Measurements from ENCODE around the gene EZH2.

Gene EZH2

DNA sequence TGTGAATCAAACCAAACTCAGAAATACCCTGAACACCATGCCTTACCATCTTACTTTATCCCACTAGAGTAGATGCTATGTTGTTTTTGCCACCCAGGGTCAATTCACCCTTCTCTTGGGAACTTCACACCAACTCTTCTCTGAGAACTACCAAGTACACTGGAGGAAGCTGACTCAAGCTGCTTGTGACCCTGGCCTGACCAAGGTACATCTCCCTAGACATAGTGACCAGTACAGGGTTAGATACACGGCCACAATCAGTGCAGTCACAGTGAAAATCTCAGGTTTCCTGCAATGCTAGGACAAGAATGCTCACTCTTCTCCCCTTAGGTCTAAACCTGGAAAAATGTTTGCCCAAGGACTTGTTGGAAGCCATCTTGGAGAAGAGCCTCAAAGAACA lies 31.8 kb downstream of the EZH2 start:
- DNase-seq: no peak

- no peak for DNase-seq
Measured at GRCh38 chr7:148850564-148850963, 33.5 kb downstream of the EZH2 start.

DNA sequence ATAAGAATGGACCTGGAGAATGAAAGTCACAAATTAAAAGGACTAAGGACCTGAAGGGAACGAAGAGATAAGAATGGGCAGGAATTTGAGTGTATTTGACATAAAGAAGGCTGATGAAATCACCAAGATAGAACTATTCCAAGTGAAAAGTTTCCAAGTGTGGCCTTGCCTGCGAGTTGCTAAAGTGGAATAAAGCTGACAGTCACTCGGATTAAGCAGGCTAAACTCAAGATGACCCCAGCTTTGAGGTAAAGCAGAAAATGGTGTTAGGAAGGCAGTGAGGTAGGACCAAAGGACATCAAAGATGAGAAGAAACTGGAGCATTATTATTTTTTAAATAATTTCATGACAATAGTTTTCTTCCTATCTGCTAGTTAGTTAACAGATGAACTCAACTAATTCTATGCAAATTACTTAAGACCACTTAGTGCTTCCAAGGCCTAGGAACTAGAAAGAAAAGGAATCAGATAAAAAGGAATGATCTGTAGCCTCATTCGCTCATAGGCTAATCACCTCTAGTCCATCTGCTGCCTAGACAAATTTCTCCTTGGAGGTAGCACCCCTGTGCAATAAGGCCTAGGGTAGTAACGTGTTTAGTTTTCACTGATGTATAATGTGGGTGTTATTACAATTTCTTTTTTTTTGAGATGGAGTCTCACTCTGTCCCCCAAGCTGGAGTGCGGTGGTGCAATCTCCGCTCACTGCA lies 34.5 kb downstream of the EZH2 start:
- no peak for DNase-seq

DNA sequence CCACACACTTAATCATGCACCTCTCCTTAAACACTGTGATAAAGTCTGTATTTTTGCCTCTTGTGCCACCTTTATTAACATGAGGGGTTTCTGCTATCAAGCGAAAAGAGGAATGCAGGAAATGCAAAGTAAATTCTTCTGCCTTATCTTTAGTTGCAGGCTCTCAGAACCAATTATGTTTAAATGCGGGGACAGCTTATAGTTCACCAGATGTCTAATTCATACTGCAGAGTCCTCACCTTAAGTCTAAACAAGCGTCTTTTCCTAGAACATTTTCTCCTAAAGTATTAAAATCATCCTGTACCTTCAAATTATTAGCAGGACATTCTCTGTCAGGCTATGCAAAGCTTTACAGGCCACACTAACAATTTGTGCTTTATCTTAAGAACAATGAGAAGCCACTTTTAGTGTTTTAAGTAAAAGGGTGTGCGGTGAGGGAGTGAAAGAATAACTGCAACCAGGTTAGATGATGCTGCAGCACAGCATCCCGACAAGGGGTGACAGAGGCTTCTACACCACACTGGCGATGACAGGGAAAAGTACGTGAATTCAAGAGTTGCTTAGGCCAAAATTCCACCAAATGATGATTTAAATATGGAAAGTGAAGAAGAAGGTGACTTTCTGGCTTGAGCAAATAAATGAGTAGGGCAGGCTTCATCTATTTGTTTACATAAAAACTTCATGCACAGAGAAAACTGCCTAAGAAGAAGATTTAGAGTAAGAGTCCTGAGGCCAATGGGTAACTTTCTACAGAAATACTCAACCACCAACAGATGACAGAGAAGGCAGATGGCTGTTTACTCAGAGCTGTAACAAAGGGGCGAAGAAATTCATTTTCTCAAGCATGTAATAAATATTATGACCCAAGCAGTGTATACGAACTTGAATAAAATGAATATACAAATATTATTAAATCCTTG lies 36.0 kb downstream of the EZH2 start:
- DNase-seq: no peak

- DNase-seq: no peak
Measured at GRCh38 chr7:148838905-148839304, 45.2 kb downstream of the EZH2 start.

GRCh38 chr7:148835854-148836253 lies 48.2 kb downstream of the EZH2 start:
- no peak for DNase-seq

GRCh38 chr7:148834605-148835004 lies 49.5 kb downstream of the EZH2 start:
- no peak for DNase-seq

DNA sequence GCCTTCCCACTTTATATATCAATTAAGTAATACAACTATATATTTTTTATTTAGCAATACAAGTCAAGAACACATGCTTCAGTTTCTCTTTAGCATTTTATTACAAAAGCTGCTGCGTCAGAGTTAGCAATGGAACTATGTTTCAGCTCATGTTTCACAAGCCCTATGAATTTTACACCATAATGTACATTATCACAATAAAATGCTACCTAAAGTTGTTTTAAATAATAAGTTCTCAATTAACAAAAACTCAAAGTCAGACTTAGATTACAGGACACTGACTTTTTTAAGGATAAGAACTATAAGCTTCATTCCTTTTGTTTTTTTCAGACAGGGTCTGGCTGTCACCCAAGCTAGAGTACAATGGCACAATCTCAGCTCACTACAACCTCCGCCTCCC lies 52.3 kb downstream of the EZH2 start:
- DNase-seq: no peak

DNA sequence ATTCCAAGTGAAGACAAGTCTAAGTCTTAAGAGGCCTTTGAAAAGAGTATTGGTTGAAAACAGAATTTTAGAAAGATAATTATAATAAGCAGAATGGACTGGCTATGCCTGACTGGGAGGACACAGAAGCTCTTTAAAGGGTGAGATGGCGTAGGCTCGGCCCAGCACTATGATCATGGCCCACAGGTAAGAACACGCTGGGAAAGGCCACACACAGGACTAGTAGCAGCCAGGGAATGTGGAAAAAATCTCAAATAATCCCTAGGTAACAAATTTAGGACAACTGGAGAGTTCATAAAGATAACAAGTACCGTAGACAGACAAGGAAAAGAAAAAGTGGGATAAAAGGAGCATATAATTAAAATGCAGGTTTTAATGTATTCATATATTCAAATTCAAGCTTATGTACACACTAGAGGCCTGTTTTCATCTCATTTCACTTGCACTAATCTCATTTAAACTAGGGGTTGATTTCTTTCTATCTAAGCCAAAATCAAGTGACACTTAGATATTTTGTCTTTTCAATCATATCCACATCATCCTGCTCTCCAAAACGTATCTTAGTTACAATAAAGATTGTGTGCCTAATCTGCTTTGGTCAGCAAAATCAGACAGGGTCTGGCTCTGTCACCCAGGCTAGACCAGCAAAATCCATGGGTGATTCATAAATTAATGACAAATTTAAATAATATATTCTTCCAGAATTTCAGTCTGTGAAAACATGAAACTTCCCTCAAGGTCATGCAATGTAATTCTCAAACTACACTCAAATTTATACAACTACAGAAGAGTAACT lies 53.0 kb downstream of the EZH2 start:
- no peak for DNase-seq

- DNase-seq: no peak
Measured at GRCh38 chr7:148828965-148829364, 55.1 kb downstream of the EZH2 start.

DNA sequence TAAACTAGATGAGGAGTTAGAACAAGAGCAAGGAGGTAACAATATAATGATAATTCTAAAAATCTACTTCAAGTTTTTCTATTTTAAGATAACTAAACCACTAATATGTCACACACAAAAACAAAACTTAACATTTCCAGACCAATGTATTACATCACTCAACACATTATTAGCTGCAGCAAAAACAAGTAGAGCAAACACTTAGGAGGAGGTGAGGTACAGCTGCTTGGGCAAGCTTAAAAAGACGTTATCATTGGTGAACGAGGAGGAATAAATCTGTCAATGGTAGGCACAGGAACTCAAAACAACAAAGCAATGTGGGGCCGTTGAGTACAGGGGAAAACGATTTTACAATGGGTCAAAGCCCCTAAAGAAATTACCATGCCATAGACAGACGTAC lies 58.8 kb downstream of the EZH2 start:
- DNase-seq: no peak

- no peak for DNase-seq
Measured at GRCh38 chr7:148824864-148825263, 59.2 kb downstream of the EZH2 start.

DNA sequence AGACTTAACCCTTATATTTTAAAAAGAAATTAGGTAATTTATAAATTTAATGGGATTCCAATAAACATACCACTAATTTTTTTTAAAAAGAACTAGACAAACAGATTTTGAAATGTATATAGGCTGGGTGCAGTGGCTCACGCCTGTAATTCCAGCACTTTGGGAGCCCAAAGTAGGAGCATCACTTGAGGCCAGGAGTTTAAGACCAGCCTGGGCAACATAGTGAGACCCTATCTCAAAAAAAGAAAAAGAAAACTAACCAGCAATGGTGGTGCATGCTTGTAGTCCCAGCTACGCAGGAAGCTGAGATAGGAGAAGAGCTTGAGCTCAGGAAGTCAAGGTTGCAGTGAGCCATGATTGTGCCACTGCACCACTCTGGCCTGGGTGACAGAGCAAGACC lies 62.7 kb downstream of the EZH2 start:
- no peak for DNase-seq

- no peak for DNase-seq
Measured at GRCh38 chr7:148819697-148820360, 64.3 kb downstream of the EZH2 start.

GRCh38 chr7:148815612-148816011 lies 68.5 kb downstream of the EZH2 start:
- DNase-seq: no peak

GRCh38 chr7:148814922-148815559 lies 69.0 kb downstream of the EZH2 start:
- DNase-seq: no peak

DNA sequence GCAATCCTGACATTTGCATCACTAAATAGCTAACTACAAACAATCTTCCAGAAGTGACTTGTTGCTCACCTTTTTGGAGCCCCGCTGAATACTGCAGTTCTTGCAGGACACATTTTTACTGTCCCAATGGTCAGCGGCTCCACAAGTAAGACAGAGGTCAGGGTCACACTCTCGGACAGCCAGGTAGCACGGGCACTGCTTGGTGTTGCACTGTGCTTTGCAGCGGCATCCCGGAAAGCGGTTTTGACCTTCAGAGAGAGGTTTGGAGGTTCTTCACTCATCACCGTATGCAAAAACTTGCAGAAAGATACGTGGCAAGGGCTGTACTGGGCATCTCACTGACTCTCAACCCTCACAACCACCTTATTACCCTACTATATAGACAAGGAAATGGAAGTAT lies 70.2 kb downstream of the EZH2 start:
- no peak for DNase-seq

- no peak for DNase-seq
Measured at GRCh38 chr7:148811892-148812291, 72.2 kb downstream of the EZH2 start.

DNA sequence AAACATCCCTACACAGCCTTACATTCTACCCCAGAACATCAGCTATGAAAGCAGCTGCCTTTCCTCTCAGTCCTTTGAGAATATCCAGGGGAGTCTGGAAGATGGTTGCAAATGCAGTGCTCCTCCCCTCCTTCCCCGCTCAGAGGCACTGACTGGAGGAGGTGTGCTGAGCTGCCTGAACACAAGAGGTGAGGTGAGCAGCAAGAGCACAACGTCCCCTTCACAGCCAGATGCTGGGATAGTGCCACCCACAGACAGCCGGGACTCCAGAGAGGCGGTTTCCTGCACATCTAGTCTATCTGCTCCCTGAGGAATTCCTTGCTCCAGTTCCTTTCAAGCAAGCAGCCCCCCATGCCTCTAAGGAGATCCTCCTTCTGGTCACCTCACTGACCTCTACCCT lies 74.2 kb downstream of the EZH2 start:
- DNase-seq: no peak

DNA sequence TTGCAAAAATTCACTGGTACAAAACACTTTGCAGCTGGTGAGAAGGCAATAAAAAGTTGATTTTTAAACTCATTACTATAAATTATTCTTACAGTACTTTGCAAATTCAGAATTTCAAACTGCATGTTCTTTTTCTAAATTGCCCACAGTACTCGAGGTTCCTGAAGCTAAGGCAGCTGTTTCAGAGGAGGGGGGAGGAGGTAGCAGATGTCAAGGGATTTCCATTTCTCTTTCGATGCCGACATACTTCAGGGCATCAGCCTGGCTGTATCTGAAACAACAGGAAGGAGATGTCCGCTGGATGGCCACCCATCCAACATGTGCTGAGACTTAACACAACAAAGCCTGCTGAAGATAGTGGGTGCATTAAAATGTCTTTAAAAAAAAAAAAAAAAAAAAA lies 76.7 kb downstream of the EZH2 start:
- DNase-seq: no peak

DNA sequence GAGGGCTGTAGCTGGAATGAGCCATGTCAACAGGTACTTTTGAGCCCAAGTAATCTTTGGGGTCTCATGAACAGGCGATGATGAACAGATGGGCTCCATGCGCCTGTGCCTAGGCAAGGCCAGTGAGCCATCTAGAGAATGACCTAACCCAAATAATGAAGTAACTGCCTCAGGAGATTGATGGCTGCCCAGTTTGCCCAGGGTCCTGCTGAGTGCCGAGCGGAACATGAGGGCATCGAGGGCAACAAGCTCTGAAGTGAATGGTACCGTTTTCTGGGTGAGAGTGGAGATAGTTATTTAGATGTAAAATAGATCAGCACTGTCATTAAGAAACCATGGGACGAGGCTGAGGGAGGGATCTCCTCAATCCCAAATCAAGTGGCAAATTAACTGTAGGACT lies 77.9 kb downstream of the EZH2 start:
- no peak for DNase-seq

Measured in T-helper 9 cell (primary cell).